Measurements from ENCODE around the gene CFAP46. TPM values are rescaled to one million over a fixed set of nuclear protein-coding genes. Genes with fewer than 3 reads are reported as not detected.

The CFAP46 gene
- polyA plus RNA-seq, 1 of the 3 experiments (the other 2 are of a cell fraction) = 3.9 TPM

- Histone ChIP-seq H3K9ac (no peak overlapping the region), H2AFZ (ENCODE audit: low read depth) (no peak overlapping the region), H3K27ac (ENCODE audit: low read depth in 2 of 2, low read length in 1 of 2) (no peak overlapping the region), H3K4me2 (no peak overlapping the region), H3K4me3 (ENCODE audit: low read depth in 2 of 2, low read length in 1 of 2) (no peak overlapping the region), H3K27me3 (ENCODE audit: insufficient read depth) (peaks cover 58% of the 10 kb centered on the region), H3K9me2 (no peaks in the 10 kb centered on the region), H3K4me1 (ENCODE audit: control insufficient read depth in 1 of 2, insufficient read depth in 2 of 2, low read depth in 1 of 2, low read length in 1 of 2) (peaks cover 0 to 16% of the 10 kb centered on the region in 2 experiments; a peak in 1 of 4 replicates), H3K9me3 (no peaks in the 10 kb centered on the region), H4K20me1 (ENCODE audit: insufficient read depth) (0 out of 2 replicates have a peak, but pooled peaks cover 4% of the 10 kb centered on the region), H3K36me3 (replicated peaks in 1 of 2; ENCODE audit: control insufficient read depth in 1 of 2, insufficient read depth in 2 of 2, low read length in 1 of 2) (no peaks in the 10 kb centered on the region), H3K79me2 (ENCODE audit: insufficient read depth) (no peaks in the 10 kb centered on the region), H3F3A (replicated peaks; ENCODE audit: insufficient read depth) (no peaks in the 10 kb centered on the region)
- TF ChIP-seq FOSL2 (IDR thresholded peaks at IDR 0.05; ENCODE audit: borderline replicate concordance, low read depth) = no peak
- TF ChIP-seq TEAD4 (IDR thresholded peaks at IDR 0.05; ENCODE audit: borderline replicate concordance, insufficient read depth) = no peak
- TF ChIP-seq REST (IDR thresholded peaks at IDR 0.05; ENCODE audit: low read depth, low read length) = no peak
- no peak for TF ChIP-seq MXI1 (IDR thresholded peaks at IDR 0.05; ENCODE audit: low read depth, low read length)
- TF ChIP-seq TCF12 (IDR thresholded peaks at IDR 0.05) = no peak
- TF ChIP-seq JUND (IDR thresholded peaks at IDR 0.05) = no peak
- POLR2A ChIA-PET = no interaction called here
- no peak for DNase-seq
- 0% methylated on average over 5 of the region's 7 CpGs for WGBS (ENCODE audit: low lambda C conversion rate)
- CTCF ChIA-PET = interaction anchor here (0.7 to 4.0 kb wide), 6 partner anchors 15 to 142 kb away, joined by 3 to 28 read pairs (median 3); no protein-coding TSS in a partner anchor
Measured at GRCh38 chr10:132790470-132790869, 151.9 kb downstream of the CFAP46 start.

GRCh38 chr10:132789659-132790148 is 152.7 kb downstream of the CFAP46 start:
- DNase-seq = no peak
- H2AFZ ChIP-seq (ENCODE audit: low read depth) = no peak overlapping the region
- no peak overlapping the region for H3K9ac ChIP-seq
- H4K20me1 ChIP-seq (ENCODE audit: insufficient read depth) = 0 out of 2 replicates have a peak, but pooled peaks cover 4% of the 10 kb centered on the region
- no peaks in the 10 kb centered on the region for H3K9me3 ChIP-seq
- TF ChIP-seq EZH2phosphoT487 (IDR thresholded peaks at IDR 0.05; ENCODE audit: borderline replicate concordance, low read depth) (no peak), FOXJ3 (CRISPR knock-in tag; IDR thresholded peaks at IDR 0.05) (no peak), EP300 (IDR thresholded peaks at IDR 0.05; ENCODE audit: borderline replicate concordance in 1 of 2, low read depth in 1 of 2, low read length in 1 of 2) (no peak), RCOR1 (IDR thresholded peaks at IDR 0.05; ENCODE audit: low read length) (no peak), PBX3 (IDR thresholded peaks at IDR 0.05) (no peak), ELF1 (IDR thresholded peaks at IDR 0.05) (no peak), CTCF (IDR thresholded peaks at IDR 0.05) (no peak)
- ChIA-PET CTCF (interaction anchor here (0.7 to 4.0 kb wide), 5 partner anchors 16 to 141 kb away, joined by 3 to 28 read pairs (median 3); no protein-coding TSS in a partner anchor), POLR2A (no interaction called here)
- no peak overlapping the region for H3K4me3 ChIP-seq (ENCODE audit: low read depth in 2 of 2, low read length in 1 of 2)
- no peak overlapping the region for H3K4me2 ChIP-seq
- H3K27ac ChIP-seq (ENCODE audit: low read depth in 2 of 2, low read length in 1 of 2) = no peak overlapping the region
- no peaks in the 10 kb centered on the region for H3K9me2 ChIP-seq
- H3K36me3 ChIP-seq (replicated peaks in 1 of 2; ENCODE audit: control insufficient read depth in 1 of 2, insufficient read depth in 2 of 2, low read length in 1 of 2) = no peaks in the 10 kb centered on the region
- peaks cover 58% of the 10 kb centered on the region for H3K27me3 ChIP-seq (ENCODE audit: insufficient read depth)
- H3K4me1 ChIP-seq (ENCODE audit: control insufficient read depth in 1 of 2, insufficient read depth in 2 of 2, low read depth in 1 of 2, low read length in 1 of 2) = peaks cover 0 to 10% of the 10 kb centered on the region in 2 experiments; a peak in 1 of 4 replicates
- no peaks in the 10 kb centered on the region for H3F3A ChIP-seq (replicated peaks; ENCODE audit: insufficient read depth)
- H3K79me2 ChIP-seq (ENCODE audit: insufficient read depth) = no peaks in the 10 kb centered on the region
- 15% methylated on average over 10 of the region's 15 CpGs for WGBS (ENCODE audit: low lambda C conversion rate)
